ENCODE results near the gene FRS3.

Gene FRS3

DNA sequence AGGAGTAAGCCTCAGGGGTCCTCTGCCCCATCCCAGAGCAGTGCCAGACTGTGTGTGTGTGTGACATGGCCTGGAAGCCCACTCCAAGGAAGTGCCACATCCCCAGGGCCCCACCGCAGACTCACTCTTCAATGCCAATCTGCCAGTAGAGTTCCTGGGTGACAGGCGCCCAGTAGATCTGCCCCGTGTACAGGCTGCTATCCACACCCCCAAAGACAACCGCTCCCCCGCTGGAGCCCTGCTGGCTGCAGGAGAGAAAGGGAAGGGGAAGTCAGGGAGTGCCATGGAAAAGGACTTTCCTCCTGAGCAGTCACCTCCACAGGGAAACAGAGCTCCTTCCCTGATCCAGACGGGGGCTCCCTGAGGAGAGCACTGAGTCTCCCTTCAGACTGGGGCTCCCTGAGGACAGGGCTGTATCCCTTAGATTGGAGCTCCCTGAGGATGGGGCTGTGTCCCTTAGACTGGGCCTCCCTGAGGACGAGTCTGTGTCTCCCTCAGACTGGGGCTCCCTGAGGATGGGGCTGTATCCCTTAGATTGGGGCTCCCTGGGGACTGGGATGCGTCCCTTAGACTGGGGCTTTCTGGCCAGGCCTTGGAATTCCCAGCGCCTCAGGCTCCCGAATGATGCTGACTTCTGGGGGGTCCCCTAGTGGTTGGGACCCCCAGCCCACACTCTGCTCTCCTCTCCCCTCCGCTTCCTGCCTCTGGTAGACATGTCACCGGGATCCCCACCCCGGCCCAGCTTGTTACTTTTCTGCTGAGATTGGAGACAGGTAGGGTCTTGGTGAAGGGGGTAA, 39.1 kb downstream of the FRS3 start:
- no peak for TF ChIP-seq CTCF (conservative IDR thresholded peaks at IDR 0.05; ENCODE audit: low read depth, low read length)
- H3K4me3 ChIP-seq (ENCODE audit: low read length): no peak overlapping the region
- DNase-seq (ENCODE audit: low read depth): no peak

DNA sequence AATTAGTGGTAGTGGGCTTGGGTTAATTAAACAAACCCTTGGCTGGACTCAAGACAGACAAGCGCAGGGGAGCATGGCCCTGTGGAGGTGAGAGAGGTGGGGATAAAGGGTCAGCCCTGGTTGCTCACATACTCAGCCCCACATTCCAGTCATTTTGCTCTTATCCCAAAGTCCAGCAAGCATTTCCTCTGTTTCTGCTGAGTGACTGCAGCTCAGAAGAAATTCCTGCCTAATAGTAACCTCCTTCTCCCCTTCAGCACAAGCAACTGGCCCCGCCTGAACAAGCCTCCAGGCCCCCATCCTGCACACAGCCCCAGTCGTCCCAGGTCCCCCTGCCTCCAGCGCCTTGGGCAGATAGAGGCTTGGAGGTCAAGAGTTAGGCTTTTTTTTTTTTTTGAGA, 40.7 kb downstream of the FRS3 start:
- TF ChIP-seq CTCF (conservative IDR thresholded peaks at IDR 0.05; ENCODE audit: low read depth, low read length): no peak
- no peak overlapping the region for H3K4me3 ChIP-seq (ENCODE audit: low read length)
- DNase-seq (ENCODE audit: low read depth): no peak

DNA sequence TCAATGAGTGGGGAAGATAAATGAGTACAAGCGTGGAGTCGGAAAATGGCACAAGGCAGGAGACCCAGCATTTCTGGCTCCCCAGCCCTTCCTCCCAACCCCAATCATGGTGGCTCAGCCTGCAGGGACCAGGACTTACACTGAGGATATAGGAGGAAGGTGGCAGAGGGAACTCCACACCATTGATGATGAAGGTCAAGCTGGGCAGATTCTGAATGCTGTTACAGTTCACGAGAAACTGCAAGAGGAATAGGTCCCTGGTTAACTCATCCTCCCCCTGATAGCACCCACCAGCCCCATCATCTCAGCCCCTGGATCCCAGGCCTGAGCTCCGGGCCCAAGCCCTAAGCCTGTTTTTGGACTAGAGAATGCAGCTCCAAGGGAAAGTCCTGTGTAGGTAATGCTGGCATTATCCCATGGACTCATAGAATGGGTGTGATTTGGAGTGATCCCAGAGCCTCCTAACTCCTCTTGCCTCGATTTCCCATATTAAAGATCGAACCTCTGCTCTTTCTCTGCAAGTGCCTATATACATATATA, 42.0 kb downstream of the FRS3 start:
- H3K4me3 ChIP-seq (ENCODE audit: low read length): no peak overlapping the region
- no peak for DNase-seq (ENCODE audit: low read depth)

DNA sequence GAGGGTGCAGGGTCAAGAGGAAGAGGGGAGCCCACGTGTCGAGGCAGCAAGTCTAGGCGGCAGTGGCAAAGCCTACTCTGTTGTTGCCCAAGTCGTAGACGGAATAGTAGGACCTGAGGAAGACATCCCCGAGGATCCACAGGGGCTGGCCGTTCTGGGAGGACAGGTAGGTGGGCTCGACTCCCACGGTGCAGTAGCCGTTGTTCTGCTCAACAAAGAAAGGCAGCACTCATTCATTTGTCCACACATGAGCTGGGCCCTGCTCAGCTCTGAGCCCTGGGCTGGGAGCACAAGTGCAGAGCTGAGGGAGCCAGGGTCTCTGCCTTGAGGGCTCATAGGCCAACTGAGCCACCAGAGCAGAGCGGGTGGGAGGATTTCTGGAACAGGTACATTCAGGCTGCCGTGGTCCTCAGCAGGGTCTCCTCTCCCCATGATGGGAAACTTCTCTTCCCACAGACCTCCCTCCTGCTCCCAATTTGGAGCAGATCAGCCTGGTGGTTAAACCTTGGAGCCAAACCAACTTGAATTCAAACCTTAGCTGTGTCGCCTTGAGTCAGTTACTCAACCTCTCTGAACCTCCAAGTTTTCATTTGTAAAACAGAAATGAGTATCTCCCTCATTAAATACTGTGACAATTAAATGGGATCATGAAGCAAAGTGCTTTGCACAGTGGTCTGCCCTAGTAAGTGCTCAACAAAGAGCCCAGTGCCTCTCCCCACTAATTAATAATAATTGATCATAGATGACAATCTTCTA, 42.7 kb downstream of the FRS3 start:
- H3K4me3 ChIP-seq (ENCODE audit: low read length): no peak overlapping the region
- TF ChIP-seq CTCF (conservative IDR thresholded peaks at IDR 0.05; ENCODE audit: low read depth, low read length): no peak
- no peak for DNase-seq (ENCODE audit: low read depth)

More for the DNA sequence above, 42.0 kb downstream of the FRS3 start:
- TF ChIP-seq CTCF (conservative IDR thresholded peaks at IDR 0.05; ENCODE audit: low read depth, low read length): no peak

DNA sequence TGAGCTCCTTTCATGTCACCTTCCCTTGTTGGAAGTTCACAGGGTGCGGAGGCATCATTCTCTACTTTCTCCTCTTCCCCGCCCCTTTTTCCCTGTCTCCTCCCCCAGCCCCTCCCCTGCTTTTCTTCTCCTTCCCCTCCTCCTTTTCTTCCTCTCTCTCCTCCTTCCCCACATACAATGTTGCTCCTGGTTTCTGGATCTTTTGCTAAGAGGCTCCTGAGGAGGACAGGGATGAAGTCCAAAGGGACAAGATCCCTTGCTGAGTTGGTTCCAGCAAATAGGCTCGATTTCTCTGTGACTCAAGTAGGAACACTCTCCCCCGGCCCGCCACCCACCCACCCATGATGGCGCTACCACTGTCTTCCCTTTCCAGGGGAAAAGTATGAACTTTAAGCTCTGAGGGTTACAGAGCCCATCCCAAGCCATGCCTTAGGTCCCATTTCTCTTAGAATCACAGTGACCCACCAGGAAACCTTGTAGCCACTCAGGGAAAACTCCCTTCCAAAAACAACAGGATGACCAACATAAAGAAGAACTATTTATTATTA, 43.4 kb downstream of the FRS3 start:
- no peak overlapping the region for H3K4me3 ChIP-seq (ENCODE audit: low read length)
- no peak for TF ChIP-seq CTCF (conservative IDR thresholded peaks at IDR 0.05; ENCODE audit: low read depth, low read length)
- DNase-seq (ENCODE audit: low read depth): no peak

- peak; percentile 51 for DNase-seq (ENCODE audit: low read depth)
- TF ChIP-seq CTCF (conservative IDR thresholded peaks at IDR 0.05; ENCODE audit: low read depth, low read length): peak; percentile 79
- peak within 1 kb of the TSS; percentile 63 for H3K4me3 ChIP-seq (ENCODE audit: low read length)
These were observed 44.1 kb downstream of the FRS3 start, which contains the start of gene TFEB for GRCh38 chr6:41735427-41736185. TFEB (minus strand) TSS chr6:41735608; CDS start chr6:41691213, 44,395 bp downstream.
